HEK293 (cell line): ENCODE measurements around the gene TSHZ2.
A peak's percentile ranks its signal among the peaks of the same experiment; 100 is the strongest.

ENCODE experiments used
- CTCF ChIA-PET: fragments of 350-600 bp; formaldehyde crosslinking; extraction: SDS; loops from one replicate; lab custom pipeline; 2021; ENCODE audit warnings: antibody characterized with exemption; lab: Yijun Ruan, JAX
- POLR2A ChIA-PET: fragments of 300-600 bp; formaldehyde crosslinking; extraction: SDS; loops from one replicate; lab custom pipeline; 2020; ENCODE audit warnings: antibody characterized with exemption, inconsistent platforms; lab: Yijun Ruan, JAX
- H3K27ac ChIP-seq: fragments of 200-500 bp; sonication (Bioruptor generic); 2 replicates; pipeline ENCODE4 v1.5.1; 2014; ENCODE audit warnings: low read depth, low read length, control low read depth, inconsistent platforms; ENCODE audit errors: extremely low read depth
- H3K36me3 ChIP-seq, 2 experiments: fragments of 200-500 bp in 1 of 2; sonication (Bioruptor generic) in 1 of 2; 1 replicate in 1 of 2; 2 replicates in 1 of 2; pipeline ENCODE4 v1.5.1; 2014 to 2017; ENCODE audit warnings: inconsistent platforms in 2 of 2, low read length in 2 of 2; ENCODE audit not compliant: control insufficient read depth in 2 of 2, insufficient read depth in 1 of 2
- H3K4me1 ChIP-seq: fragments of 200-500 bp; sonication (Bioruptor generic); 2 replicates; pipeline ENCODE4 v1.5.1; 2014; ENCODE audit warnings: mild to moderate bottlenecking, low read length, inconsistent platforms; ENCODE audit not compliant: control insufficient read depth, insufficient read depth
- H3K4me3 ChIP-seq: 2 replicates; pipeline ENCODE4 v1.5.1; 2011; ENCODE audit warnings: low read depth, mild to moderate bottlenecking, control low read depth, low read length, moderate library complexity
- H3K9me3 ChIP-seq: fragments of 200-500 bp; sonication (Bioruptor generic); 2 replicates; pipeline ENCODE4 v1.5.1; 2014; ENCODE audit warnings: low read depth, low read length, inconsistent platforms; ENCODE audit not compliant: control insufficient read depth, insufficient read depth
- EGR2 ChIP-seq: fragments of 450-650 bp; formaldehyde crosslinking; IDR thresholded peaks from 2 replicates; pipeline ENCODE4 v1.5.1; 2016; ENCODE audit warnings: low read depth, missing biosample characterization, missing genetic modification characterization
- PRDM1 ChIP-seq: fragments of 450-650 bp; formaldehyde crosslinking; IDR thresholded peaks from 2 replicates; pipeline ENCODE4; 2016; ENCODE audit warnings: missing biosample characterization, missing genetic modification characterization
- SETDB1 ChIP-seq: IDR thresholded peaks from one replicate; pipeline ENCODE4 v1.6.1; 2017; ENCODE audit warnings: mild to moderate bottlenecking, low read length, moderate library complexity, mixed read lengths; ENCODE audit not compliant: insufficient read length
- YY1 ChIP-seq: fragments of 450-650 bp; formaldehyde crosslinking; IDR thresholded peaks from 2 replicates; pipeline ENCODE4 v1.5.1; 2018; ENCODE audit warnings: missing biosample characterization, missing genetic modification characterization
- ZNF132 ChIP-seq: fragments of 450-650 bp; formaldehyde crosslinking; IDR thresholded peaks from 2 replicates; pipeline ENCODE4 v1.5.1; 2017; ENCODE audit warnings: missing biosample characterization, missing genetic modification characterization, borderline replicate concordance
- ZNF2 ChIP-seq: fragments of 450-650 bp; formaldehyde crosslinking; IDR thresholded peaks from 2 replicates; pipeline ENCODE4 v1.5.1; 2016; ENCODE audit warnings: missing biosample characterization, missing genetic modification characterization
- ZNF24 ChIP-seq: fragments of 450-650 bp; formaldehyde crosslinking; IDR thresholded peaks from 2 replicates; pipeline ENCODE4 v1.5.1; 2016; ENCODE audit warnings: missing biosample characterization, missing genetic modification characterization
- ZNF416 ChIP-seq: fragments of 450-650 bp; formaldehyde crosslinking; IDR thresholded peaks from 2 replicates; pipeline ENCODE4 v1.5.1; 2016; ENCODE audit warnings: missing biosample characterization, missing genetic modification characterization
- ZNF623 ChIP-seq: fragments of 450-650 bp; formaldehyde crosslinking; IDR thresholded peaks from 2 replicates; pipeline ENCODE4 v1.5.1; 2016; ENCODE audit warnings: missing biosample characterization, missing genetic modification characterization
- ZSCAN4 ChIP-seq: fragments of 450-650 bp; formaldehyde crosslinking; IDR thresholded peaks from 2 replicates; pipeline ENCODE4 v1.5.1; 2017; ENCODE audit warnings: missing biosample characterization, missing genetic modification characterization
- ZSCAN5A ChIP-seq: fragments of 450-650 bp; formaldehyde crosslinking; IDR thresholded peaks from 2 replicates; pipeline ENCODE4 v1.5.1; 2016; ENCODE audit warnings: missing biosample characterization, missing genetic modification characterization
- TF ChIP-seq, protein P1 (sequence below): fragments of 450-650 bp; formaldehyde crosslinking; IDR thresholded peaks from 2 replicates; pipeline ENCODE4 v1.5.0; 2017; ENCODE audit warnings: missing biosample characterization, missing genetic modification characterization, borderline replicate concordance
- TF ChIP-seq, protein P2 (sequence below): fragments of 450-650 bp; formaldehyde crosslinking; IDR thresholded peaks from 2 replicates; pipeline ENCODE4 v1.5.1; 2016; ENCODE audit warnings: missing biosample characterization, missing genetic modification characterization
- TF ChIP-seq, protein P3 (sequence below): fragments of 450-650 bp; formaldehyde crosslinking; IDR thresholded peaks from 2 replicates; pipeline ENCODE4 v1.5.1; 2016; ENCODE audit warnings: missing biosample characterization, missing genetic modification characterization, borderline replicate concordance

TSHZ2 gene

DNA sequence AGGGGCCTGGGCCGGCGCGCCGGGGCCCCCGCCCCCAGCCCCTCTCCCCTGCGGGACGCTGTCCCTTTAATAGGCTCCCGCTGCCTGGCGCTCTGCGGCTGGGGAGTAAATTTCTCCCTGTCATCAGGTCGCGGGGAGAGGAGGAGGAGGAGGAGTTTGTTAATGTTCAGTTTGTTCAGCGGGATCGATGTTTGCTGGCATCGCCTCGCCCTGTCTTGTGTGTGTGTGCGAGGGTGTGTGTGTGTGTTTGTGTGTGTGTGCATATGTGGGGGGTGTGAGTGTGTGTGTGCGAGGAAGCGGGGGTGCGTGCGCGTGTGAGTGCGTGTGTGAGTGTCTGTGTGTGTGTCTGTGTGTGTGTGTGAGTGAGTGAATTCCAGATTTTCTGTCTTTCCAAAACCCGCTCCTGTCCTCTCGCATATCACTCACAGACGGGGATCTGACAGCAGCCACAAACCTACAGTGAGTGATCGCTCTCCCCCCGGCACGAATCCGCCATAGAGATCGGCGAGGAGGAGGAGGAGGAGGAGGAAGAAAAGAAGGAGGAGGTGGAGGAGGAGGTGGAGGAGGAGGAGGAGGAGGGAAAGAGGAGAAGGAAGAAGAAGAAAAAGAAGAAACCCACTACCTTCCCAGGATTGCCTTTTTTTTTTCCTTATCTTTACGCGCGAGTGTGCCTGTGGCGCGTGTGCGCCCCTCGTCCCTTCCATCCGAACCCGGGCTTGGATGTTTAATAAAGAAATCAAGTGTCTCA, at the start of gene TSHZ2 (continued):
- TF ChIP-seq, protein P1, sequence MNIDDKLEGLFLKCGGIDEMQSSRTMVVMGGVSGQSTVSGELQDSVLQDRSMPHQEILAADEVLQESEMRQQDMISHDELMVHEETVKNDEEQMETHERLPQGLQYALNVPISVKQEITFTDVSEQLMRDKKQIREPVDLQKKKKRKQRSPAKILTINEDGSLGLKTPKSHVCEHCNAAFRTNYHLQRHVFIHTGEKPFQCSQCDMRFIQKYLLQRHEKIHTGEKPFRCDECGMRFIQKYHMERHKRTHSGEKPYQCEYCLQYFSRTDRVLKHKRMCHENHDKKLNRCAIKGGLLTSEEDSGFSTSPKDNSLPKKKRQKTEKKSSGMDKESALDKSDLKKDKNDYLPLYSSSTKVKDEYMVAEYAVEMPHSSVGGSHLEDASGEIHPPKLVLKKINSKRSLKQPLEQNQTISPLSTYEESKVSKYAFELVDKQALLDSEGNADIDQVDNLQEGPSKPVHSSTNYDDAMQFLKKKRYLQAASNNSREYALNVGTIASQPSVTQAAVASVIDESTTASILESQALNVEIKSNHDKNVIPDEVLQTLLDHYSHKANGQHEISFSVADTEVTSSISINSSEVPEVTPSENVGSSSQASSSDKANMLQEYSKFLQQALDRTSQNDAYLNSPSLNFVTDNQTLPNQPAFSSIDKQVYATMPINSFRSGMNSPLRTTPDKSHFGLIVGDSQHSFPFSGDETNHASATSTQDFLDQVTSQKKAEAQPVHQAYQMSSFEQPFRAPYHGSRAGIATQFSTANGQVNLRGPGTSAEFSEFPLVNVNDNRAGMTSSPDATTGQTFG (tag by site-specific recombination) = peak; percentile 86; the same call in 1 of the 2 replicates

DNA sequence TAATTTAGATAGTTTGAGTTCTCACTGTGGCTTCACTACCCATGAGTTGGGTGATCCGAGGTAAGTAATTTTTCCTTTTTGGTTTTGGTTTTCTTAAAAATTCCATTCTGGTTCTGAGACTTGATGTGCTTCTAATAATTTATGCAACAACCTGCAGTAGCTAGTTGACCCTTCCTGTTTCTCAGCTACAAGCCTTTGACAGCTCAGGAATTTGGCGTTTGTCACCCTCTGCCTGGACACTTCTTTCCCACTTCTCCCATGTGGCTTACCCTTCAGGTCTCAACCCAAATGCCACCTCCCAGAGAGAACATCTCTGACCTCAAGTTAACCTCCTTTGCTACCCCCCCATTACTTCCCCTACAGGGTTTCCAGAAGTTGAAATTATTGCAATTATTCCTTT, 49.7 kb upstream of the TSHZ2 start:
- H3K36me3 ChIP-seq = no peaks in the 10 kb centered on the region
- ChIA-PET CTCF (no interaction called here), POLR2A (no interaction called here)
- no peak overlapping the region for H3K27ac ChIP-seq
- no peaks in the 10 kb centered on the region for H3K9me3 ChIP-seq
- no peak overlapping the region for H3K4me3 ChIP-seq
- TF ChIP-seq SETDB1 = no peak
- TF ChIP-seq ZSCAN4 (tag by site-specific recombination) = no peak
- TF ChIP-seq ZNF623 = no peak
- no peaks in the 10 kb centered on the region for H3K4me1 ChIP-seq

DNA sequence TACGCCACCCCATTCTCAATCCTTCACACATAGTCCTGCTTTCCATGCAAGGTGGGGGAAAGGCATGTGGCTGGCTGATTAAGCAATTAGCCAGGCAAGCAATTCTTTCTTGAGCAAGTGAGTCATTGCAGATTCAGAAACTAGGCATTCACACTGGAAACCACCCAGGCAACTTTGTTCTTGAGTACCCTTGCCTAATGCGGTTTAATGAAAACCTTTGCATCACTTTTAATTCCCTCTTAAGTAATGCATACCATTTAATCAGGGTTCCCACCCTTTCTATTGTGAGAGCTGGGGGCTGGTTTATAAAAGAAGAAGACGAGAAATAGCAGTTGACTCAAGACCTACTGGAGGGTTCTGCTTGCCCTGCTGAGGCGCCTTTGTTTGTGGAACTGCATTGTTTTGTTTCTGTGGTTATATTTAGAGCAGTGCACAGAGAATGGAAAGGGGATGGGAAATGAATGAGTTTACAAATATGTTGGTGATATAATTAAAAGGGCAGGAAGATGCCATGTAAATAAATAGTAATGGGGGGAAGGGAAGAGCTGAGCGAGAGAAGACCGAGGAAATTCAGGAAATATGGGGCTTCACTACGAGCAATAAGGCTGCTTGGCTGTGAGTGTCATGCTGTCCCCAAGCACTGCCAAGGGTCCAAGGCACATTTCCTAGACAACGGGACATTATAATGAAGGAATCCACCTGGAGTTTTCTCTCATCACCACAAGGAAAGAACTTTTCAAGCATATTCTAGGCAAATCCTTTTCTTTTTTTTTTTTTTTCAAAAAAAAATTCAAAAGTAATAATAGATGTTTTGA, 48.8 kb upstream of the TSHZ2 start:
- CTCF ChIA-PET = no interaction called here
- no peaks in the 10 kb centered on the region for H3K4me1 ChIP-seq

More for the DNA sequence above, 48.8 kb upstream of the TSHZ2 start:
- TF ChIP-seq ZNF2 (tag by site-specific recombination) (no peak), PRDM1 (tag by site-specific recombination) (no peak), ZNF24 (tag by site-specific recombination) (no peak), ZNF132 (tag by site-specific recombination) (no peak), YY1 (tag by site-specific recombination) (no peak), ZSCAN5A (tag by site-specific recombination) (no peak), ZNF416 (tag by site-specific recombination) (no peak), EGR2 (tag by site-specific recombination) (no peak)
- TF ChIP-seq, protein P2, sequence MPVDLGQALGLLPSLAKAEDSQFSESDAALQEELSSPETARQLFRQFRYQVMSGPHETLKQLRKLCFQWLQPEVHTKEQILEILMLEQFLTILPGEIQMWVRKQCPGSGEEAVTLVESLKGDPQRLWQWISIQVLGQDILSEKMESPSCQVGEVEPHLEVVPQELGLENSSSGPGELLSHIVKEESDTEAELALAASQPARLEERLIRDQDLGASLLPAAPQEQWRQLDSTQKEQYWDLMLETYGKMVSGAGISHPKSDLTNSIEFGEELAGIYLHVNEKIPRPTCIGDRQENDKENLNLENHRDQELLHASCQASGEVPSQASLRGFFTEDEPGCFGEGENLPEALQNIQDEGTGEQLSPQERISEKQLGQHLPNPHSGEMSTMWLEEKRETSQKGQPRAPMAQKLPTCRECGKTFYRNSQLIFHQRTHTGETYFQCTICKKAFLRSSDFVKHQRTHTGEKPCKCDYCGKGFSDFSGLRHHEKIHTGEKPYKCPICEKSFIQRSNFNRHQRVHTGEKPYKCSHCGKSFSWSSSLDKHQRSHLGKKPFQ (tag by site-specific recombination) = no peak
- TF ChIP-seq, protein P3, sequence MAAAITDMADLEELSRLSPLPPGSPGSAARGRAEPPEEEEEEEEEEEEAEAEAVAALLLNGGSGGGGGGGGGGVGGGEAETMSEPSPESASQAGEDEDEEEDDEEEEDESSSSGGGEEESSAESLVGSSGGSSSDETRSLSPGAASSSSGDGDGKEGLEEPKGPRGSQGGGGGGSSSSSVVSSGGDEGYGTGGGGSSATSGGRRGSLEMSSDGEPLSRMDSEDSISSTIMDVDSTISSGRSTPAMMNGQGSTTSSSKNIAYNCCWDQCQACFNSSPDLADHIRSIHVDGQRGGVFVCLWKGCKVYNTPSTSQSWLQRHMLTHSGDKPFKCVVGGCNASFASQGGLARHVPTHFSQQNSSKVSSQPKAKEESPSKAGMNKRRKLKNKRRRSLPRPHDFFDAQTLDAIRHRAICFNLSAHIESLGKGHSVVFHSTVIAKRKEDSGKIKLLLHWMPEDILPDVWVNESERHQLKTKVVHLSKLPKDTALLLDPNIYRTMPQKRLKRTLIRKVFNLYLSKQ = no peak
- TF ChIP-seq, all 188 proteins: peak for 0
- H3K36me3 ChIP-seq = no peaks in the 10 kb centered on the region
- no peaks in the 10 kb centered on the region for H3K9me3 ChIP-seq
- H3K4me3 ChIP-seq = no peak overlapping the region
- no peak overlapping the region for H3K27ac ChIP-seq
- POLR2A ChIA-PET = interaction anchor here (0.6 to 0.7 kb wide), 2 partner anchors 127 to 842 kb away, joined by 3 to 4 read pairs; no protein-coding TSS in a partner anchor
